H1 (cell line): ENCODE results near the gene SMIM13. TPM values are rescaled to one million over a fixed set of nuclear protein-coding genes. Genes with fewer than 3 reads are reported as not detected.

Experiments
- CBX8 ChIP-seq: fragments of 300-800, 300-1000 bp; sonication (generic); IDR thresholded peaks from 2 replicates; pipeline ENCODE4 v1.7.1; 2016; ENCODE audit warnings: low read depth, low read length, borderline replicate concordance
- CTBP2 ChIP-seq: IDR thresholded peaks from 2 replicates; pipeline ENCODE4 v1.7.0; 2011; ENCODE audit warnings: borderline replicate concordance, mild to moderate bottlenecking, moderate library complexity, mixed read lengths, low read length; ENCODE audit not compliant: insufficient read depth, insufficient read length
- HDAC2 ChIP-seq, 2 experiments: fragments of 300-600 bp in 1 of 2; sonication (generic) in 1 of 2; IDR thresholded peaks; 2 replicates each; pipeline ENCODE4 v1.6.1; 2011 to 2012; ENCODE audit warnings: low read depth in 2 of 2, low read length in 2 of 2, mild to moderate bottlenecking in 2 of 2, moderate library complexity in 2 of 2, borderline replicate concordance in 1 of 2, inconsistent platforms in 1 of 2
- SAP30 ChIP-seq: fragments of 300-600 bp; sonication (generic); IDR thresholded peaks from 2 replicates; pipeline ENCODE4 v1.7.1; 2012; ENCODE audit warnings: low read length, moderate library complexity, mild to moderate bottlenecking, inconsistent platforms; ENCODE audit not compliant: insufficient read depth, insufficient replicate concordance
- polyA plus RNA-seq, 7 experiments: library from polyadenylated mRNA; depleted of rRNA in 3 of 7; stranded (reverse) in 5 of 7; unstranded in 2 of 7; fragments of >200 nt in 5 of 7; fragments of 200-250 nt in 2 of 7; gene quantifications; 1 replicate in 5 of 7; 2 replicates in 1 of 7; 4 replicates in 1 of 7; pipeline versions ENCODE4 v1.2.1 to v1.2.3, GENCODE V29; 2011 to 2013; ENCODE audit warnings: missing spikeins in 2 of 7, mixed read lengths in 2 of 7
- total RNA-seq: library from RNA; stranded (reverse); fragmentation: NEBNext Ultra II Directional; extraction: Animal tissue kit (Norgen Biotek cat#: 25700); gene quantifications from 2 replicates; pipeline ENCODE4 v1.2.1, GENCODE V29; 2021
- TF ChIP-seq, protein P1 (sequence below): IDR thresholded peaks from 2 replicates; pipeline ENCODE4 v1.6.1; 2012; ENCODE audit warnings: inconsistent platforms

SMIM13 gene
- total and polyA plus RNA-seq, 2 of the 8 experiments (the other 6 are each of a cell fraction or from before 2014, with no cell fraction given): 1.7 to 10.6 TPM

- no peak for TF ChIP-seq CTBP2
- TF ChIP-seq, protein P1, sequence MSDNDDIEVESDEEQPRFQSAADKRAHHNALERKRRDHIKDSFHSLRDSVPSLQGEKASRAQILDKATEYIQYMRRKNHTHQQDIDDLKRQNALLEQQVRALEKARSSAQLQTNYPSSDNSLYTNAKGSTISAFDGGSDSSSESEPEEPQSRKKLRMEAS: no peak
- TF ChIP-seq SAP30: no peak
- no peak for TF ChIP-seq HDAC2 (IDR thresholded peaks at IDR 0.05; ENCODE audit: borderline replicate concordance in 1 of 2, low read depth in 2 of 2, low read length in 2 of 2)
- no peak for TF ChIP-seq CBX8
Measured at GRCh38 chr6:11120271-11121005, 26.8 kb downstream of the SMIM13 start (continued).
